ENCODE results near the gene ITPKC. TPM values are rescaled to one million over a fixed set of nuclear protein-coding genes. Genes with fewer than 3 reads are reported as not detected.

ITPKC gene
- total and polyA plus RNA-seq, 9 of the 15 experiments (the other 6 are each of a cell fraction or from before 2014, with no cell fraction given): 0.08 to 9.3 (median 5.8) TPM

DNA sequence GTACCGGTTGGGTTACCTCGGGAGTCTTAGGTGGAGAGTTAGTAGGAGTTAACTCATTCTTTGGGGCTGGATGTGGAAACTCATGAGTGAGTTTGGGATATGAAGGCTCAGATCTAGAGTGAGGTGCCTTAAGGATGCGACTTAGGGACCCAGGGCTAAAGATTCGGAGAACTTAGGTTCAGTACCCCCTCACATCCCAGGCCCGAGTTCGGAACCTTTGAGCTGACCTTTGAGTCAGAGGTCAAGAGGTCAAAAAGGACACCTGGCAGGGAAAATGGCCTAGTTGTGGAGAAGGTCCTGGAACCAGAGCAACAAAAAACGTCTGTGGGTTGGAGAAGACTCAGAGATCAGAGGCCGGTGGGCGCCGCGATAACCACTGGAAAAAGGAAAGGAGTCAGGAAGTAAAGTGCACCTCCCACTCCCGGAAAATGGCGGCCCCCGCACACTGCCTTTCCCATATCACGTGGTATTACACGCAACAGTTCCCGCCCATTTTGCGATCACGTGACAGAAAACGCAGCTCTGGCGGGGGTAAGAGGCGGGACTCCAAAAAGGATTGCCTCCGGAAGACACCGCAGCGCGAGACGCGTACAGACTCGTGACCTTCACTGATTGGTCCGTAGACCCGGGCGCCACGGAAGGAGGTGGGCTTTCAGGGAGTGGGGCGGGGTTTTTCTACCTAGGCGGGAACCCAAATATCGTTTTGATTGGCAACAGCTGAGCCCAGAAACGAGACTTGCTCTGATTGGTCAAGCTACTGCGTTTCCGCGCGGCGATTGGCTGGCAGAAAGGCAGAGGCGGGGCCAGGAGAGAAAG lies 33.4 kb downstream of the ITPKC start, which contains the start of gene ACTMAP (continued):
- TF ChIP-seq, protein P1, sequence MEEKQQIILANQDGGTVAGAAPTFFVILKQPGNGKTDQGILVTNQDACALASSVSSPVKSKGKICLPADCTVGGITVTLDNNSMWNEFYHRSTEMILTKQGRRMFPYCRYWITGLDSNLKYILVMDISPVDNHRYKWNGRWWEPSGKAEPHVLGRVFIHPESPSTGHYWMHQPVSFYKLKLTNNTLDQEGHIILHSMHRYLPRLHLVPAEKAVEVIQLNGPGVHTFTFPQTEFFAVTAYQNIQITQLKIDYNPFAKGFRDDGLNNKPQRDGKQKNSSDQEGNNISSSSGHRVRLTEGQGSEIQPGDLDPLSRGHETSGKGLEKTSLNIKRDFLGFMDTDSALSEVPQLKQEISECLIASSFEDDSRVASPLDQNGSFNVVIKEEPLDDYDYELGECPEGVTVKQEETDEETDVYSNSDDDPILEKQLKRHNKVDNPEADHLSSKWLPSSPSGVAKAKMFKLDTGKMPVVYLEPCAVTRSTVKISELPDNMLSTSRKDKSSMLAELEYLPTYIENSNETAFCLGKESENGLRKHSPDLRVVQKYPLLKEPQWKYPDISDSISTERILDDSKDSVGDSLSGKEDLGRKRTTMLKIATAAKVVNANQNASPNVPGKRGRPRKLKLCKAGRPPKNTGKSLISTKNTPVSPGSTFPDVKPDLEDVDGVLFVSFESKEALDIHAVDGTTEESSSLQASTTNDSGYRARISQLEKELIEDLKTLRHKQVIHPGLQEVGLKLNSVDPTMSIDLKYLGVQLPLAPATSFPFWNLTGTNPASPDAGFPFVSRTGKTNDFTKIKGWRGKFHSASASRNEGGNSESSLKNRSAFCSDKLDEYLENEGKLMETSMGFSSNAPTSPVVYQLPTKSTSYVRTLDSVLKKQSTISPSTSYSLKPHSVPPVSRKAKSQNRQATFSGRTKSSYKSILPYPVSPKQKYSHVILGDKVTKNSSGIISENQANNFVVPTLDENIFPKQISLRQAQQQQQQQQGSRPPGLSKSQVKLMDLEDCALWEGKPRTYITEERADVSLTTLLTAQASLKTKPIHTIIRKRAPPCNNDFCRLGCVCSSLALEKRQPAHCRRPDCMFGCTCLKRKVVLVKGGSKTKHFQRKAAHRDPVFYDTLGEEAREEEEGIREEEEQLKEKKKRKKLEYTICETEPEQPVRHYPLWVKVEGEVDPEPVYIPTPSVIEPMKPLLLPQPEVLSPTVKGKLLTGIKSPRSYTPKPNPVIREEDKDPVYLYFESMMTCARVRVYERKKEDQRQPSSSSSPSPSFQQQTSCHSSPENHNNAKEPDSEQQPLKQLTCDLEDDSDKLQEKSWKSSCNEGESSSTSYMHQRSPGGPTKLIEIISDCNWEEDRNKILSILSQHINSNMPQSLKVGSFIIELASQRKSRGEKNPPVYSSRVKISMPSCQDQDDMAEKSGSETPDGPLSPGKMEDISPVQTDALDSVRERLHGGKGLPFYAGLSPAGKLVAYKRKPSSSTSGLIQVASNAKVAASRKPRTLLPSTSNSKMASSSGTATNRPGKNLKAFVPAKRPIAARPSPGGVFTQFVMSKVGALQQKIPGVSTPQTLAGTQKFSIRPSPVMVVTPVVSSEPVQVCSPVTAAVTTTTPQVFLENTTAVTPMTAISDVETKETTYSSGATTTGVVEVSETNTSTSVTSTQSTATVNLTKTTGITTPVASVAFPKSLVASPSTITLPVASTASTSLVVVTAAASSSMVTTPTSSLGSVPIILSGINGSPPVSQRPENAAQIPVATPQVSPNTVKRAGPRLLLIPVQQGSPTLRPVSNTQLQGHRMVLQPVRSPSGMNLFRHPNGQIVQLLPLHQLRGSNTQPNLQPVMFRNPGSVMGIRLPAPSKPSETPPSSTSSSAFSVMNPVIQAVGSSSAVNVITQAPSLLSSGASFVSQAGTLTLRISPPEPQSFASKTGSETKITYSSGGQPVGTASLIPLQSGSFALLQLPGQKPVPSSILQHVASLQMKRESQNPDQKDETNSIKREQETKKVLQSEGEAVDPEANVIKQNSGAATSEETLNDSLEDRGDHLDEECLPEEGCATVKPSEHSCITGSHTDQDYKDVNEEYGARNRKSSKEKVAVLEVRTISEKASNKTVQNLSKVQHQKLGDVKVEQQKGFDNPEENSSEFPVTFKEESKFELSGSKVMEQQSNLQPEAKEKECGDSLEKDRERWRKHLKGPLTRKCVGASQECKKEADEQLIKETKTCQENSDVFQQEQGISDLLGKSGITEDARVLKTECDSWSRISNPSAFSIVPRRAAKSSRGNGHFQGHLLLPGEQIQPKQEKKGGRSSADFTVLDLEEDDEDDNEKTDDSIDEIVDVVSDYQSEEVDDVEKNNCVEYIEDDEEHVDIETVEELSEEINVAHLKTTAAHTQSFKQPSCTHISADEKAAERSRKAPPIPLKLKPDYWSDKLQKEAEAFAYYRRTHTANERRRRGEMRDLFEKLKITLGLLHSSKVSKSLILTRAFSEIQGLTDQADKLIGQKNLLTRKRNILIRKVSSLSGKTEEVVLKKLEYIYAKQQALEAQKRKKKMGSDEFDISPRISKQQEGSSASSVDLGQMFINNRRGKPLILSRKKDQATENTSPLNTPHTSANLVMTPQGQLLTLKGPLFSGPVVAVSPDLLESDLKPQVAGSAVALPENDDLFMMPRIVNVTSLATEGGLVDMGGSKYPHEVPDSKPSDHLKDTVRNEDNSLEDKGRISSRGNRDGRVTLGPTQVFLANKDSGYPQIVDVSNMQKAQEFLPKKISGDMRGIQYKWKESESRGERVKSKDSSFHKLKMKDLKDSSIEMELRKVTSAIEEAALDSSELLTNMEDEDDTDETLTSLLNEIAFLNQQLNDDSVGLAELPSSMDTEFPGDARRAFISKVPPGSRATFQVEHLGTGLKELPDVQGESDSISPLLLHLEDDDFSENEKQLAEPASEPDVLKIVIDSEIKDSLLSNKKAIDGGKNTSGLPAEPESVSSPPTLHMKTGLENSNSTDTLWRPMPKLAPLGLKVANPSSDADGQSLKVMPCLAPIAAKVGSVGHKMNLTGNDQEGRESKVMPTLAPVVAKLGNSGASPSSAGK (IDR thresholded peaks at IDR 0.05): peak; percentile 96
- TF ChIP-seq ZNF133 (CRISPR knock-in tag; IDR thresholded peaks at IDR 0.05): no peak
- peak; percentile 63; the same call in 1 of the 2 replicates for TF ChIP-seq NKRF (IDR thresholded peaks at IDR 0.05; ENCODE audit: borderline replicate concordance)
- no peak for TF ChIP-seq ZNF253 (CRISPR knock-in tag; conservative IDR thresholded peaks at IDR 0.05)
- TF ChIP-seq ZNF586 (CRISPR knock-in tag; conservative IDR thresholded peaks at IDR 0.05): no peak
- TF ChIP-seq, protein P2, sequence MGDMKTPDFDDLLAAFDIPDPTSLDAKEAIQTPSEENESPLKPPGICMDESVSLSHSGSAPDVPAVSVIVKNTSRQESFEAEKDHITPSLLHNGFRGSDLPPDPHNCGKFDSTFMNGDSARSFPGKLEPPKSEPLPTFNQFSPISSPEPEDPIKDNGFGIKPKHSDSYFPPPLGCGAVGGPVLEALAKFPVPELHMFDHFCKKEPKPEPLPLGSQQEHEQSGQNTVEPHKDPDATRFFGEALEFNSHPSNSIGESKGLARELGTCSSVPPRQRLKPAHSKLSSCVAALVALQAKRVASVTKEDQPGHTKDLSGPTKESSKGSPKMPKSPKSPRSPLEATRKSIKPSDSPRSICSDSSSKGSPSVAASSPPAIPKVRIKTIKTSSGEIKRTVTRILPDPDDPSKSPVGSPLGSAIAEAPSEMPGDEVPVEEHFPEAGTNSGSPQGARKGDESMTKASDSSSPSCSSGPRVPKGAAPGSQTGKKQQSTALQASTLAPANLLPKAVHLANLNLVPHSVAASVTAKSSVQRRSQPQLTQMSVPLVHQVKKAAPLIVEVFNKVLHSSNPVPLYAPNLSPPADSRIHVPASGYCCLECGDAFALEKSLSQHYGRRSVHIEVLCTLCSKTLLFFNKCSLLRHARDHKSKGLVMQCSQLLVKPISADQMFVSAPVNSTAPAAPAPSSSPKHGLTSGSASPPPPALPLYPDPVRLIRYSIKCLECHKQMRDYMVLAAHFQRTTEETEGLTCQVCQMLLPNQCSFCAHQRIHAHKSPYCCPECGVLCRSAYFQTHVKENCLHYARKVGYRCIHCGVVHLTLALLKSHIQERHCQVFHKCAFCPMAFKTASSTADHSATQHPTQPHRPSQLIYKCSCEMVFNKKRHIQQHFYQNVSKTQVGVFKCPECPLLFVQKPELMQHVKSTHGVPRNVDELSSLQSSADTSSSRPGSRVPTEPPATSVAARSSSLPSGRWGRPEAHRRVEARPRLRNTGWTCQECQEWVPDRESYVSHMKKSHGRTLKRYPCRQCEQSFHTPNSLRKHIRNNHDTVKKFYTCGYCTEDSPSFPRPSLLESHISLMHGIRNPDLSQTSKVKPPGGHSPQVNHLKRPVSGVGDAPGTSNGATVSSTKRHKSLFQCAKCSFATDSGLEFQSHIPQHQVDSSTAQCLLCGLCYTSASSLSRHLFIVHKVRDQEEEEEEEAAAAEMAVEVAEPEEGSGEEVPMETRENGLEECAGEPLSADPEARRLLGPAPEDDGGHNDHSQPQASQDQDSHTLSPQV (IDR thresholded peaks at IDR 0.05): peak; percentile 92
